ENCODE results near the gene FSD2.

FSD2 gene, protein sequence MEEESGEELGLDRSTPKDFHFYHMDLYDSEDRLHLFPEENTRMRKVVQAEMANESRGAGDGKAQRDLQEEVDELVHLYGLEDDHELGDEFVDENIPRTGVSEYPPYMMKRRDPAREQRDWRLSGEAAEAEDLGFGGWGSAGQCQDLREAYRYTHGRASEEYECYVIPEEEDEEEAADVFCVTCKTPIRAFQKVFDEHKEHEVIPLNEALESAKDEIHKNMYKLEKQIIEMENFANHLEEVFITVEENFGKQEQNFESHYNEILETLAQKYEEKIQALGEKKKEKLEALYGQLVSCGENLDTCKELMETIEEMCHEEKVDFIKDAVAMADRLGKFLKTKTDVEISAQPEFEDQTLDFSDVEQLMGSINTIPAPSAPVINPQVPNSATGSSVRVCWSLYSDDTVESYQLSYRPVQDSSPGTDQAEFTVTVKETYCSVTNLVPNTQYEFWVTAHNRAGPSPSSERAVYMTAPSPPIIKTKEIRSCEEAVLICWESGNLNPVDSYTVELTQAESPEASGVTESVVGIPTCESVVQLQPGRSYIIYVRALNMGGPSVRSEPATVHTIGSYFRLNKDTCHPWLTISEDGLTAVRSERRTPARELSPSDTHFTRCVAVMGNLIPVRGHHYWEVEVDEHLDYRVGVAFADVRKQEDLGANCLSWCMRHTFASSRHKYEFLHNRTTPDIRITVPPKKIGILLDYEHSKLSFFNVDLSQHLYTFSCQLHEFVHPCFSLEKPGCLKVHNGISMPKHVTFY

DNA sequence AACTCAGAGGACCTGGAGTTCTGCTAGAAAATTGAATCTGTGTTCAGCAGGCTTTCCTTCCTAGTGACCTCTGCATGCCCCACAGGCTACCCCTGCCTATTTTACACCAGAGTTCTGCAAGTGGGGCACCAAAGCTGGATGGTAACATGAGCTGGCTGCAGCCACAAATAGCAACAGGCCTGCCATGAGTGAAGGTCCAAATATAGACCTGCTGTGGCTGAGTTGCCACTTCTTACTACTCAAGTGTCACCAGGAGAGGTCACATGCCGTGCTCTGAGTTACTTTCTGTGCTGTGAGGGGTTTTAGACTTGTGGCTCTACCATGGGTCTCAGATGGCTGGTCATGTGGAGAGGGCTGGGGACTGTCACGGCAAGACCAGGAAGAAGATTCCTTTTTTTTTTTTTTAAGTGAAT is at the start of gene FSD2:
FSD2 (minus strand) TSS at position 76 of the 413 bp plus-strand sequence. CDS start 18,679 bp downstream, outside the sequence.
- Histone ChIP-seq H3K4me1 (ENCODE audit: insufficient read depth, low read length) (peaks cover 6% of the 10 kb centered on the region; the same call in 1 of the 2 replicates), H3K36me3 (ENCODE audit: insufficient read depth, low read length) (no peaks in the 10 kb centered on the region), H3K9me3 (ENCODE audit: control insufficient read depth, insufficient read depth, low read length) (no peaks in the 10 kb centered on the region), H3K9ac (ENCODE audit: low read depth, low read length) (no peak within 1 kb of the TSS)

DNA sequence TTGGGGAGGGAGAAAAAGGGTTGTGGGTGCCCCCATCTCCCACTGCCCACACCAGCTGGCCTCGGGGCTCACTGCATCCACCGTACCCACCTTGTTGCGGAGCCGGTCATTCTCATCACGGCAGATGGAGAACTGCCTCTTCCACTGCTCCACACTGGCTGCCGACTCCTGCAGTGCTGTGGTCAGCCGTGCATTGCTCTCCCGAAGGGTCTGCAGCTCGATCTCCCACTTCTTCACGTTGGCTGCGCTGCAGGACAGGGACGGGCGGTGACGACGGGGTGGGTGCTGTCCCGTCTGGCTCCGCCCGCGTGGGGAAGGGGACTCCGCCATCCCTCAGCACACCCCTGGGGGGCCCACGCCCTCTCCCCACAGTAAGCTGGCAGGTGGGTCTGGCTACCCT is 48.7 kb upstream of the FSD2 start:
- H3K9ac ChIP-seq (ENCODE audit: low read depth, low read length): no peak overlapping the region
- H3K36me3 ChIP-seq (ENCODE audit: insufficient read depth, low read length): no peaks in the 10 kb centered on the region
- H3K4me1 ChIP-seq (ENCODE audit: insufficient read depth, low read length): peaks cover 5% of the 10 kb centered on the region

DNA sequence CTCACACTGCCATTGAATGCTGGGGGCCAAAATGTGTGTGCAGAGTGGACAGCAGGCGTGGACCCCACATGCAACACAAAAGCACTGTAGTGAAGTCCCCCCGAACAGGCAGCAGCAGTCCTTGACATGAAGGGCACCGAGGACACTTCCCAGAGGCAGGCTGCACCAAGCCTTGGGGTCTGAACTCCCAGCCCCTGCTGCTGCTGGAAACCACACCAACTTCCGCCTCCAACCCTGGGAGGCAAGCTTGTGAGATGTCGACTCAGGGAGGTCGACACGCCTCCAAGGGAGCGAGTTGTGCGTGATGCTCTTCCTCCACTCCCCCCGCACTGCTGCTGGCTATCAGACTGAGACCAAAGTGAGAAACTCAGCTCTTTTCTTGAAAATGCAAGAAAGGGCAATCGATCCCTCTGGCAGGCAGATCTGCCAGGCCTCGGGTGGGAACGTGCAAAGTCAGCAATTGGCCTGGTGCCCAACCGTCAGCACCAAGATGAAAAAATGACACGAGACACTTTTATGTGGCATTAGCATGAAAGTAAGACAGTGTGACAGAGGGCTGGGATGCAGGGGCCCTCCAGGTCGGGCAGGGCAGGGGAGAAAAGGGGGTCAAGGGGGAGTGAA is 47.2 kb upstream of the FSD2 start:
- Histone ChIP-seq H3K9me3 (ENCODE audit: control insufficient read depth, insufficient read depth, low read length) (no peaks in the 10 kb centered on the region), H3K36me3 (ENCODE audit: insufficient read depth, low read length) (no peaks in the 10 kb centered on the region), H3K9ac (ENCODE audit: low read depth, low read length) (no peak overlapping the region), H3K4me1 (ENCODE audit: insufficient read depth, low read length) (peaks cover 5% of the 10 kb centered on the region)

More for the DNA sequence above, 48.7 kb upstream of the FSD2 start:
- no peaks in the 10 kb centered on the region for H3K9me3 ChIP-seq (ENCODE audit: control insufficient read depth, insufficient read depth, low read length)

DNA sequence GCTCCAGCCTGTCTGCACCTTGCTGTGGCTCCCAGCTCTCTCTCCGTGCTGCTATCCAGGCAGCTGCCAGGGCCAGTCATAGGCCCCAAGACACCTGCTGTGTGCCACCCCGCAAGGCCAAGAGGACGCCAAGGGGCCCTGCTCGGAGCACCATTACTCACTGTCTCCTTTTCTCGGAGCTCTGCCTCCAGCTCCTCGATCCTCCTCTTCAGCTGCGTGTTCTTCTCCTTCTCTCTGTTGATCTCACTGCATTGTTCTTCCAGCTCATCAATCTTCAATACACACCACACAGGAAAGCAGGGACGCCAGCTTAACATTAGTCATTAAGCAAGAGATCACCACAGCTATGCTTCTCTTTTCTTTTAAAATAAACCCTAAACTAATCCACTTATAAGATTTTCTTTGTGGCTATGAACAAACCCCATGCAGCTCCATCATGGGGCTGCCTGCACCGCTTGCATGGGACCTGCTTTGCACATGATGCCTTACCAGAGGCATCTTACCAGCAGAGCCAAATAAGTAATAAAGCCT is 46.2 kb upstream of the FSD2 start:
- Histone ChIP-seq H3K4me1 (ENCODE audit: insufficient read depth, low read length) (peaks cover 5% of the 10 kb centered on the region), H3K9ac (ENCODE audit: low read depth, low read length) (no peak overlapping the region), H3K36me3 (ENCODE audit: insufficient read depth, low read length) (no peaks in the 10 kb centered on the region), H3K9me3 (ENCODE audit: control insufficient read depth, insufficient read depth, low read length) (no peaks in the 10 kb centered on the region)

DNA sequence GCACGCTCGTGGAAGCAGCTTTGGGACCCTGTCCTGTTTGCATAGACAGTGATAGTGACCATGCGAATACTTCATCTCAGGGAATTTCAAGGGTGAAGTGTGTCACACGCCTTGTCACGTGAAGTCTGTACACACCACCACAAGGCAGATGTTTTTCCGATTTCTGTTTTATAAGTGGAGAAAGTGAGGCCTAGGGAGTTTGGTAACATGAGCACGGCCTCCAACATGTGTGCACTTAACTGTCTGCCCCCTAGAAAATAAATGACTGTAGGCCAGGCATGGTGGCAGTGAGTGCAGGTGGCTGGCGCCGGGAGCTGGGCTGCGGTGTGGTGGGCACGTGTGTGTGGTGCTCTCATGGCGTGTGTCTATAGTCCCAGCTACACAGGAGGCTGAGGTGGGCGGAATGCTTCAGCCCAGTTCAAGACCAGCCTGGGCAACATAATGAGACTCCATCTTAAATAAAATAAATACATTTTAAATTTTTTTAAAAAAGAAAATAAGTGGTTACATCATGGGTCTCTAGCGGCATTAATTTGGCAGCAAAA is 45.5 kb upstream of the FSD2 start:
- Histone ChIP-seq H3K4me1 (ENCODE audit: insufficient read depth, low read length) (peaks cover 5% of the 10 kb centered on the region), H3K9ac (ENCODE audit: low read depth, low read length) (no peak overlapping the region), H3K9me3 (ENCODE audit: control insufficient read depth, insufficient read depth, low read length) (no peaks in the 10 kb centered on the region), H3K36me3 (ENCODE audit: insufficient read depth, low read length) (no peaks in the 10 kb centered on the region)

DNA sequence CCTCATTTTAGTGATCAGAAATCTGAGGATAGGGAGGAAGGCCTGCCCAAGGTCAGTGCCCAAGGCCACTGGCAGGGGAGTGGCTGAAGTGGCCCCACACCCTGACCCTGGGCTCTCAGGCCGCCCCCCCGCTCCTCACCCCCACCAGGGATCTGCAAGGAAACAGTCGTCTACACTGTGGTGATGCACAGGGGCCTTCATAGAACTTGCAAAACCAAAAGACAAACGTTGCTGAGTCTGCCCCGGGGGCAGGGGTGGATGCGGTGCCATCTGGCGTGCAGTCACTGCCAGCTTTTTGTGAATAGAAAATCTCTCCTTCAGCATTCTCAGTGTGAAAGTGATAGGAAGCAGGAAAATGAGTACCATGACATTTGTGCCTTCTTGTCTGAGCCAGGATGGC is 44.9 kb upstream of the FSD2 start:
- Histone ChIP-seq H3K9ac (ENCODE audit: low read depth, low read length) (no peak overlapping the region), H3K36me3 (ENCODE audit: insufficient read depth, low read length) (no peaks in the 10 kb centered on the region), H3K9me3 (ENCODE audit: control insufficient read depth, insufficient read depth, low read length) (no peaks in the 10 kb centered on the region), H3K4me1 (ENCODE audit: insufficient read depth, low read length) (peaks cover 5% of the 10 kb centered on the region)

DNA sequence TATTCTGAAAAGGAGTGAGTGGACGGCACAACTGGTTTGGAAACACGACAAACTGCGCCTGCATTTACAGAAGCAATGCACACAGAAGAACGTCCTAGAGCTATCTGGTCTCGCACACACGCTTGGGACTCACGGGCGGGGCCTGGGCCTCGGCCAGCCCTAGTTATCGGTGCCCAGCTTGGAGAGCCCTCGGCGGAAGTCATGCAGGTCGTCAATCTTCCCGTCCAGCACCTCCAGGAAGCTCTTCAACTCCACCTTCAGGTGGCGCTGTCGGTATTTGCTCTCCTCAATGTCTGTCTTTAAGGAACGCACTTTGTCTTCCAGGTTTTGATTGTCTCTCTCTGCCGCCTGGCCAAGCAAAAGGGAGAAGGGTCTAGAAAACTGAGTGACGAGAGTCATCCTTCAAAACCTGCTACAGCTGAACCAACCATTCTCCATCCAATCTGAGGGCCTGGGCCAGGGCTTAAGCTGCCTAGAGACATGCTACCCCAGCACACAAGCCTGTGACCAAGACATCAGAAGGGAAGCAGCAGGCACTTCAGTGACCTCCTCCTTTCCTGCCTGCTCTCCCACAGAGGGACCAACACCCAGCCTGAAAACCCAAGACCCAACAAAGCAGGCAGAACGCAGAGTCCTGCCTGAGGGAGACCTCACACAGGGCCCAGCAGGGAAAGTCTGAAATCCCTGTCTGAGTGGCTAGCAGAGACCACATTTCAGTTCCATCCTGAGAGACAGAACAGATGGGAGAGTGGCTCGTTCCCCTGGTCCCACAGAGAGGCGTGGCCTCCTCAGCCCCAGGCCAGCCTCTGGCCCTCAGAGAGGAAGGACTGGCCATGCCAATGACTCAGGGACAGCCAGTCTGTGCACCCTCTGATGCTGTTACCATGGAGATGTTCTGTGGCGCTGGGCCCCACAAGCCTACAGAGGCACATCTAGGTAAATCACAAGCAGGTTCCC is 44.0 kb upstream of the FSD2 start:
- H3K9me3 ChIP-seq (ENCODE audit: control insufficient read depth, insufficient read depth, low read length): no peaks in the 10 kb centered on the region
- H3K9ac ChIP-seq (ENCODE audit: low read depth, low read length): no peak overlapping the region
- peaks cover 5% of the 10 kb centered on the region for H3K4me1 ChIP-seq (ENCODE audit: insufficient read depth, low read length)
- no peaks in the 10 kb centered on the region for H3K36me3 ChIP-seq (ENCODE audit: insufficient read depth, low read length)

DNA sequence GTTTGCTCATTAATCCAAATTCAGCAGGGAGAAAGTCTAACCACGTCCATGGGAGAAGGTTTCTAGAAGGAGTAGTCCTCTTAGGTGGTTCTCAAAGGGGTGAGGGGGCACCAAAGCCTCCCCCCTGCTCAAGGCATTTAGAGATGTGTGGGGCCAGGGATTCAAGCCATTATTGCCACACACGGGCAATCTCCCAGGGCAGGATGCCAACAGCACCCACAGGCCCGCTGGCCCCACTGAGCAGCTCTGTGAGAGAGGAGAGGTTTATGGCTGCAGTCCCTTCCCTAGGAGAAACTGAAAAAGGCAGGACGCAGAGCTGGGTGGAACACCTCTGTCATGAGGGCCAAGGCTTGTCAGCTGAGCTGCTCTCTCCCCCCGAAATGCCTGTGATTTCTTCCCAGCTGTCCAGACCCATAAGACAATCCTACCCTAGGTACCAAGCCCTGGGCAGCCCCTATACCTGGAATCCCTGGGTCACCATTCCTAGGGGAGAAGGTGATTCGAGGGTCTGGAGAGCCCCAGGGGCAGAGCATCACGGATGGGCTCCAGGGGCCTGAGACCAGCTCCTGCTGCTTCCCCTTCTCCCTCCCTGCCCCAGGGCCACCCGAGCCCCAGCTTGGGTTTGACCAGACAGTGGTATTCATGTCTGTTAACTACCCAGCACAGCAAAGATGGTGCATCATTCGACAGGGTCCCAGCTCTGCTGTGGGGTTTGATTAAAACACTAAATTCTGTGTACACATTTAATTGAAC is 42.5 kb upstream of the FSD2 start:
- H3K9ac ChIP-seq (ENCODE audit: low read depth, low read length): no peak overlapping the region
- no peaks in the 10 kb centered on the region for H3K9me3 ChIP-seq (ENCODE audit: control insufficient read depth, insufficient read depth, low read length)
- H3K4me1 ChIP-seq (ENCODE audit: insufficient read depth, low read length): peaks cover 5% of the 10 kb centered on the region
- no peaks in the 10 kb centered on the region for H3K36me3 ChIP-seq (ENCODE audit: insufficient read depth, low read length)

DNA sequence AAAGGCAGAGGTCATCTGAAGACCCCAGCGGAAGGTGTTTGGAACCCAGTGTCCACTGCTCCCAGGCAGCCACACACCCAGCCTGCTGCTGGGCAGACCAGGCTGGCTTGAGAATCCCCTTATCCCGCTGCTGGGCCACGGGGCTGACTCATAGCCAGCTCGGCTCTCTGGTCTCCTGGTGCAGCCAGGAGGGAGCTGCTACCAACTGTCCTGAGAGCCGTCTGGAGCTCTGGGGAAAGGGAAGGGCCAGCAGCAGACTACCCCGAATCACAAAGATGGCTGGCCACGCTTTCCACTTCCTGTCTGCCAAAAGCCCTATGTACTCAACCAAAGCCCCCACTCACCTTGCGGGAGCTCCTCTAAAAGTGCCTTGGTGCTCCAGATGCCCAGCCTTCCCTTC is 41.8 kb upstream of the FSD2 start:
- H3K4me1 ChIP-seq (ENCODE audit: insufficient read depth, low read length): peaks cover 5% of the 10 kb centered on the region
- H3K9ac ChIP-seq (ENCODE audit: low read depth, low read length): no peak overlapping the region
- no peaks in the 10 kb centered on the region for H3K9me3 ChIP-seq (ENCODE audit: control insufficient read depth, insufficient read depth, low read length)
- H3K36me3 ChIP-seq (ENCODE audit: insufficient read depth, low read length): no peaks in the 10 kb centered on the region

DNA sequence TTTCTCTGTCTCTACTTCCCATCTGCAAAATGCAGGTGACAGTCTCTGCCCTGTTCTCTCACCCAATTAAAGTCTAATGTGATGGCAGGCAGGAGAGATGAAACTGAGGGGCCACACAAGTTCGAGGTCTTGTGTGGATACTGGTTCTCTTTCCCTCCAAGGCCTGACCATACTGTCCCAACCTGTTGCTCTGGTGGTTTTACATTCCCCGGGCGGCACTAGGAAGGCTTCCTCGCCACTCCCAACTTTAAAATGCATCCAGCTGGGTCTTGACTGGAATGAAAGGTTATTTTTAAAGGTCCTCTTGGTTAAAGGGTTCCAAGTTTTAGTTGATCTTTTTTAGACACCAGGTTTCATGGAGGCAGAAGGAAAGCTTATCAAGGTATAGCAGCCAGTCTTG is 40.8 kb upstream of the FSD2 start:
- H3K9me3 ChIP-seq (ENCODE audit: control insufficient read depth, insufficient read depth, low read length): no peaks in the 10 kb centered on the region
- H3K9ac ChIP-seq (ENCODE audit: low read depth, low read length): no peak overlapping the region
- H3K36me3 ChIP-seq (ENCODE audit: insufficient read depth, low read length): no peaks in the 10 kb centered on the region
- peaks cover 5% of the 10 kb centered on the region for H3K4me1 ChIP-seq (ENCODE audit: insufficient read depth, low read length)

DNA sequence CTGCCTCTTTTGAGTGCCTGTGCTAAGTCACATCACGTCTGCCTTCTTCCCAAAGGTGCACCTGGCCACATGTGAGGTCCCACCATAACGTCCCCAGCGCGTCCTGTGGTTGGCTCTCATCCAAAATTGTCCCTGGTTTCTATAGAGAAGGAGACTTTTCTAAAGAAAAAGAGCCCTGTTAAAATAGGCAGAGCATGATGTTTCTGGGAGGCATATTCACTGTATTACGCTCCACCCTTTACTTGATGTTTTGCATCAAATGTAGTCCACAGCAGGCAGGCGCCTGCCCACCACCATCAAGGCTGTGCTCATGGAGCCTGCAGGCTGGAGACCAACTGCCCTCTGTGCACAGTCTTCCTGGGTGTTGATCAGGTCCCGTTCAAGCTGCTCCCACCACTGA is 39.8 kb upstream of the FSD2 start:
- H3K36me3 ChIP-seq (ENCODE audit: insufficient read depth, low read length): no peaks in the 10 kb centered on the region
- no peaks in the 10 kb centered on the region for H3K9me3 ChIP-seq (ENCODE audit: control insufficient read depth, insufficient read depth, low read length)
- H3K4me1 ChIP-seq (ENCODE audit: insufficient read depth, low read length): peaks cover 5% of the 10 kb centered on the region
- no peak overlapping the region for H3K9ac ChIP-seq (ENCODE audit: low read depth, low read length)

DNA sequence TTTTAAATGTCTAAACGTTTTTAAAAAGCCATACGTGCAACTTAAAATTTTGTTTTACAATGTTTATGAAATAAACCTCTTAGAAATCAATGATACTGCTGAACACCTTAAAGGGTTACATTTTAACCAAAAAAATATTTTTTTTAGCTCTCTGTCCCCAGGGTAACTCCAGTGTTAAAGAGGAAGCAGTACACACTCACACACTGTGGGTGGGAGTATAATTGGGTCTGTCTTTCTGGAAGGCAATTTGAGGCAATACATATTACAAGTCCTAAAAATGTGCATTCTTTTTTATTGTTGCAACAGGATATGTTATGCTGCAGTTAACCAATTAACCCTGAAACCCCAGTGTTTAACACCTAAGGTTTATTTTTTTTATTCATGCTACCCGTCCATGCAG is 37.7 kb upstream of the FSD2 start:
- H3K9ac ChIP-seq (ENCODE audit: low read depth, low read length): no peak overlapping the region
- H3K36me3 ChIP-seq (ENCODE audit: insufficient read depth, low read length): no peaks in the 10 kb centered on the region
- H3K4me1 ChIP-seq (ENCODE audit: insufficient read depth, low read length): no peaks in the 10 kb centered on the region
- no peaks in the 10 kb centered on the region for H3K9me3 ChIP-seq (ENCODE audit: control insufficient read depth, insufficient read depth, low read length)

DNA sequence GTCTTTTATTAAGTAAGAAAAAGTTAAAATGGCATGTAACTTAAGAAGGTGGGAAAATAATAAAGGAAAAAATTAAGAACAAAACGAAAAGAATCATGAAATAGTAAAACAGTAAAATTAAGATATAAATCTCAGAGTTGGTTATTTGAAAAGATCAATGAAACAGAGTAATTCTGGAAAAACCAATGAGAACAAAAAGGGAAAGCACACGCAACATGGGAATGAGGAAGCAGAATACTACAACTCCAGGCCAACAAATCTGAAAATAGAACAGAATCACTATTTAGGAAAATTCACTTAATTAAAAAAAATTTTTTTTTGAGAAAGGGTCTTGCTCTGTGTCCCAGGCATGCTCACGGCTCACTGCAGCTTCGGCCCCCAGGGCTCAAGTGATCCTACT is 34.3 kb upstream of the FSD2 start:
- Histone ChIP-seq H3K36me3 (ENCODE audit: insufficient read depth, low read length) (peaks cover 4% of the 10 kb centered on the region), H3K4me1 (ENCODE audit: insufficient read depth, low read length) (no peaks in the 10 kb centered on the region), H3K9ac (ENCODE audit: low read depth, low read length) (no peak overlapping the region), H3K9me3 (ENCODE audit: control insufficient read depth, insufficient read depth, low read length) (no peaks in the 10 kb centered on the region)

Data from ES-I3 (cell line).